ENCODE measurements around the gene LDAH.
A peak's percentile ranks its signal among the peaks of the same experiment; 100 is the strongest.

GRCh38 chr2:20781656-20782265 is 41.1 kb downstream of the LDAH start:
- TF ChIP-seq CTCF (IDR thresholded peaks at IDR 0.05) (peak in 3 of 5 experiments; percentile 20 to 44 (median 36)), EP300 (IDR thresholded peaks at IDR 0.05; ENCODE audit: low read depth) (no peak)
